ENCODE data around the gene JMJD7.

DNA sequence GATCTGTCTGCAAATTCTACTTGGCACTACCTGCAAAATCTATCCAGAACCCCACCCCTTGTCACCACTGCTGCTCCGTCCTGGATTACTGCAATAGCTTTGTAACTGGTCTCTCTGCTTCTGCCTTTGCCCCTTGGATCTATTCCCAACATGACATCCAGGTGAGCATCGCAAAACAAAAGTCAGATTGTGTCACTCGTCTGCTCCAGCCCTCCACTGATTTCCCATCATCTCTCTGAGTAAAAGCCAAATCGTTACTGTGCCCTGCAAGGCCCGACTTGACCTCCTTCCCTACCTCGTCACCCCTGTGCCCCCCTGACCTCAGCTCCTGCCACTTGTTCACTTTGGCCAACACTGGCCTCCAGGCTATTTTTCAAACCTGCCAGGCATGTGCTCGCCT, 56.6 kb downstream of the JMJD7 start:
- TF ChIP-seq, protein P1, sequence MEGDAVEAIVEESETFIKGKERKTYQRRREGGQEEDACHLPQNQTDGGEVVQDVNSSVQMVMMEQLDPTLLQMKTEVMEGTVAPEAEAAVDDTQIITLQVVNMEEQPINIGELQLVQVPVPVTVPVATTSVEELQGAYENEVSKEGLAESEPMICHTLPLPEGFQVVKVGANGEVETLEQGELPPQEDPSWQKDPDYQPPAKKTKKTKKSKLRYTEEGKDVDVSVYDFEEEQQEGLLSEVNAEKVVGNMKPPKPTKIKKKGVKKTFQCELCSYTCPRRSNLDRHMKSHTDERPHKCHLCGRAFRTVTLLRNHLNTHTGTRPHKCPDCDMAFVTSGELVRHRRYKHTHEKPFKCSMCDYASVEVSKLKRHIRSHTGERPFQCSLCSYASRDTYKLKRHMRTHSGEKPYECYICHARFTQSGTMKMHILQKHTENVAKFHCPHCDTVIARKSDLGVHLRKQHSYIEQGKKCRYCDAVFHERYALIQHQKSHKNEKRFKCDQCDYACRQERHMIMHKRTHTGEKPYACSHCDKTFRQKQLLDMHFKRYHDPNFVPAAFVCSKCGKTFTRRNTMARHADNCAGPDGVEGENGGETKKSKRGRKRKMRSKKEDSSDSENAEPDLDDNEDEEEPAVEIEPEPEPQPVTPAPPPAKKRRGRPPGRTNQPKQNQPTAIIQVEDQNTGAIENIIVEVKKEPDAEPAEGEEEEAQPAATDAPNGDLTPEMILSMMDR (IDR thresholded peaks at IDR 0.05) = no peak
- TF ChIP-seq POLR2A (IDR thresholded peaks at IDR 0.05) = no peak

Measured in Peyer's patch (tissue), 4 donors.